GM06990 (cell line): ENCODE measurements around the gene CACNA1F.

ENCODE experiments used
- DNase-seq: peaks from one replicate; pipeline ENCODE4 v3.0.0-alpha.2; 2011; ENCODE audit not compliant: insufficient read length; ENCODE audit errors: extremely low read depth
- H3K27me3 ChIP-seq: replicated peaks from 2 replicates; pipeline ENCODE4 v1.6.0; 2011; ENCODE audit warnings: low read length; ENCODE audit not compliant: control insufficient read depth, insufficient read depth
- H3K36me3 ChIP-seq: 2 replicates; pipeline ENCODE4 v1.5.1; 2011; ENCODE audit warnings: low read length; ENCODE audit not compliant: control insufficient read depth, insufficient read depth
- H3K4me3 ChIP-seq: replicated peaks from 2 replicates; pipeline ENCODE4 v1.5.1; 2011; ENCODE audit warnings: low read depth, mild to moderate bottlenecking, control low read depth, low read length
- TF ChIP-seq, protein P1 (sequence below): IDR thresholded peaks from 2 replicates; pipeline ENCODE4 v1.5.1; 2011; ENCODE audit warnings: low read length, control low read depth, mild to moderate bottlenecking, inconsistent platforms; ENCODE audit not compliant: insufficient read depth, poor library complexity, severe bottlenecking

The CACNA1F gene

DNA sequence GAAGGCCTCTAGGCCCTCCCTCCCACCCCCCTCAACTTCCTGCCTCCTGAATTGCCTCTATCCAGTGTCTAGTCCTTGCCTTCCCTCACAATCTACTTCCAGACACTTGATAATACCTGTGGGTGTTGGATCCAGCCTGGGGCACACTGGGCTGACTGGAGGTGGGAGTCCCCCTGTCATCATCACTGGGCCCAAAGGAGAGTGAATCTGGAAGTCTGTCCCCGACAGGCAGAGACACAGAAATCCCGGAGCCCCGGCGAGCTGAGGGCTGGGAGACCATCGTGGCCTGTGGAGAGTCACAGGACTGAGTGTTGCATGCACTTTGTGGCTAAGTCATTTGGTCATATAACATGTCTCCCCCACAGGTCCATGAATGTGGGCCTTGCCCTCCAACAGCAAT is 24.7 kb downstream of the CACNA1F start:
- Histone ChIP-seq H3K36me3 (no peaks in the 10 kb centered on the region), H3K27me3 (no peaks in the 10 kb centered on the region), H3K4me3 (no peak overlapping the region)
- TF ChIP-seq, protein P1, sequence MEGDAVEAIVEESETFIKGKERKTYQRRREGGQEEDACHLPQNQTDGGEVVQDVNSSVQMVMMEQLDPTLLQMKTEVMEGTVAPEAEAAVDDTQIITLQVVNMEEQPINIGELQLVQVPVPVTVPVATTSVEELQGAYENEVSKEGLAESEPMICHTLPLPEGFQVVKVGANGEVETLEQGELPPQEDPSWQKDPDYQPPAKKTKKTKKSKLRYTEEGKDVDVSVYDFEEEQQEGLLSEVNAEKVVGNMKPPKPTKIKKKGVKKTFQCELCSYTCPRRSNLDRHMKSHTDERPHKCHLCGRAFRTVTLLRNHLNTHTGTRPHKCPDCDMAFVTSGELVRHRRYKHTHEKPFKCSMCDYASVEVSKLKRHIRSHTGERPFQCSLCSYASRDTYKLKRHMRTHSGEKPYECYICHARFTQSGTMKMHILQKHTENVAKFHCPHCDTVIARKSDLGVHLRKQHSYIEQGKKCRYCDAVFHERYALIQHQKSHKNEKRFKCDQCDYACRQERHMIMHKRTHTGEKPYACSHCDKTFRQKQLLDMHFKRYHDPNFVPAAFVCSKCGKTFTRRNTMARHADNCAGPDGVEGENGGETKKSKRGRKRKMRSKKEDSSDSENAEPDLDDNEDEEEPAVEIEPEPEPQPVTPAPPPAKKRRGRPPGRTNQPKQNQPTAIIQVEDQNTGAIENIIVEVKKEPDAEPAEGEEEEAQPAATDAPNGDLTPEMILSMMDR, result no peak
- DNase-seq, result no peak

DNA sequence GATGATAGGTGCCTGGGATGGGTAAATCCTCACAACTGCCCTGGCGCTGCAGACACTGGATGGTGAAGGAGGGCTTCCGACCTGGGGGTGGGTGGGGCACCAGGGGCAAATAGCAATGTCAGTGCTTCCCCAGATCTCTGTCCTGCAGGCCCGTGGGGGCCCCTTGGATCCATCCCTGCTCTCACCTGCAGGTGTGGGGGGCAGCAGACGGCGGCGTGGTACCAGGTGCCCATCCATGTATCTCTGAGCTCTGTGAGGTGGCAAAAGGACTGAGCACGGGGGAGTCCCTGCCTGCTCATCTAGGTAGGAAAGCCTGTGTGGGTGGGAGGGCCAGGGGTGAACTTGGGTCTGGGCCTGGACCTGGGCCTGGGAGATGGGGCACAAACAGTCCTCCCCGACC is 26.6 kb downstream of the CACNA1F start:
- H3K27me3 ChIP-seq, result no peaks in the 10 kb centered on the region
- no peaks in the 10 kb centered on the region for H3K36me3 ChIP-seq
- TF ChIP-seq, protein P1, result no peak
- no peak overlapping the region for H3K4me3 ChIP-seq
- DNase-seq, result no peak

DNA sequence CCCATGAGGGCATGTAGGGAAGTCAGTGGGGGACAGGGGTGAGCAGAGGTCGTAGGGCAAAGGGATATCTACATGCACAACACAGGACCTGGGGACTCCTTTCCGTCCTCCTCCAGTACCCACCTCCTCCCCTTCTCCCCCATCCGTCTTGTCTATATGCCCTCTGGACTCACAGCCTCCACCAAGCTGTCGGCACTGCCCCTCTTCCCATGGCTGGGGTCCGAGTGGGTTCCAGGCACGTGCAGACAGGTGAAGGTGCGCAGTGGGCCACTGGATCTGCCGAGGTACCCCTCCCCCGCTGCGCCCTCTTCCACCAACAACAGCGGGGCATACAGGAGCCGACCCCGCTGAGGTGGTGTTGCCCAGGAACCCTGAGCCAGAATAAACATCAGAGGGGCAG is 27.7 kb downstream of the CACNA1F start:
- Histone ChIP-seq H3K27me3 (no peaks in the 10 kb centered on the region), H3K36me3 (no peaks in the 10 kb centered on the region), H3K4me3 (no peak overlapping the region)
- DNase-seq, result no peak
- TF ChIP-seq, protein P1, result no peak

DNA sequence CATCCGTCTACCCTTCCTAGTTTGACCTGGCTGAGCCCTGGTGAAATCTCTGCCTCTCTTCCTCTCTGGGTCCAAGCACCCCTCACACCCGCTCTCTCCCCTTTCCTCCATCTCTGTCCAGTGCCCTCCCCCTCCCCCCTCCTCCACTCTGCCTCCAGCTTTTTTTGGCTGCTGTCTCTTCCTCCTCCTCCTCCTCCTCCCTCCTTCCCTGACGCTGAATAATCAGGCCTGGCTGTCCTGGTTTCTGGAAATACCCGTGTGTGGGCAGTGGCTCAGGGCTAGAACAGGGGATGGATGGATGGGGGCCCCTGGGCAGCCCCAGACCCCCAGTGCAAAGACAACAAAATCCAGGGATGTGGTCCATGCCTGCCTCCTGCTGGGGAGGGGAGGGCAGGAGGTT is 28.4 kb downstream of the CACNA1F start:
- no peak for DNase-seq
- Histone ChIP-seq H3K4me3 (no peak overlapping the region), H3K27me3 (no peaks in the 10 kb centered on the region), H3K36me3 (no peaks in the 10 kb centered on the region)
- TF ChIP-seq, protein P1, result no peak

DNA sequence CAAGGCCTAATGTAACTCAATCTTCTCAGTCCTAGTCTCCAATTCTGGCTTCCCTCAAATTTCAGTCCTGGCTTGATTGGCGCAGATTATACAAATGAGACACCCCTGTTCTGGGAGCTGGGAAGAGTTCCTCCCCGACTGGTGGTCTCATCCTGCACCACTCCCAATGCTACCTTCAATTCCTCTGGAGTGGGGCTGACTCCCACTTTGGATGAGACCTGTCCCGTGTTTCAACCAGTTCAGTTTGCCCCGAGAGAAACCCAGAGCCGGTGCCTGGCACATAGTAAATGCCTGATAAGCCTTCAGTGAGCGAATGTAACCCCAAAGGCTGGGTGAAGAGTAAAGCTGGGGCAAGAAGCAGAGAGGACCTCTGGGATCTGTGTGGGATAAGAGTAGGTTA is 29.1 kb downstream of the CACNA1F start:
- Histone ChIP-seq H3K4me3 (no peak overlapping the region), H3K27me3 (no peaks in the 10 kb centered on the region), H3K36me3 (no peaks in the 10 kb centered on the region)
- DNase-seq, result no peak
- TF ChIP-seq, protein P1, result no peak

DNA sequence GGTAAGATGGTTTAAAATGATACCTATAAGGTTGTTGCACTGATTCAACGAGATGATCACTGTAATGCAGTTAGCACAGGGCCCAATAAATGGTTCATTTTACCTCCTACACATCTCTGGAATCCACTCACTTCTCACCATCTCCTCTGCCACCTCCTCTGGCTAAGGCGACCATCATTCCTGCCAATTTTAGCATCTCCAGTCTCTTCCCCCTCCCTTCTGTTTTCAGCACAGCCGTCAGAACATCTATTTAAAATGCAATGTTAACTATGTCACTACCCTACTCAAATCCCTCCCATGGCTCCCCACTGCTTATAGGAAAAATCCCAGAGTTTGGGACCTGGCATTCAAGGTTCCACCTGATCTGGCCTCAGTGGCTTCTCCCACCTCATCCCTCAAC is 29.6 kb downstream of the CACNA1F start:
- no peak overlapping the region for H3K4me3 ChIP-seq
- TF ChIP-seq, protein P1, result no peak
- no peaks in the 10 kb centered on the region for H3K27me3 ChIP-seq
- H3K36me3 ChIP-seq, result no peaks in the 10 kb centered on the region
- DNase-seq, result no peak
